Activated CD4-positive, alpha-beta T cell treated with anti-CD3 and anti-CD28 coated beads, Interleukin-2, amount 50 U/mL, for 48 hours (primary cell): ENCODE measurements around the gene DCANP1.

ENCODE experiments used
- DNase-seq, 2 experiments: peaks; one replicate each; pipeline ENCODE4 v3.0.0-alpha.2; 2020

DCANP1 gene

DNA sequence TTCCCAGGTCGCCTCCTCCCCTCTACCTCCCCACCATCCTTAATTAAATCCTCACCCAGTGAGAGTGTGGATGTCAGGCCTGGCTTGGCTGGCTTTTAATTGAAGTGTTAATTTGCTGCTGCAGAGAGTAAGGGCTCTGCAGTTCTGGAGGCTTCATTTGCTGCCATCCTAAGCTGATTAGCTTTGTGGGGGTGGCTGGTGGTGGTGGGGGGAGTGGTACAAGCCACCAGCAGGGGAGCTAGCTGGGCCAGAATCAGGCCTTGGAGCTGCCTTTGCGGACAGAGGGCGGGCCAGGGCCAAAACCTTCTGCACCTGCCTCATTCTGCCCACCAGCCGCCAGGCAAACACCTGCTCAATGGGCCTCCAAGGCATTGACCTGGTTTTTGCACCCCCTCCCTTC lies 31.8 kb upstream of the DCANP1 start:
- DNase-seq, result no peak

DNA sequence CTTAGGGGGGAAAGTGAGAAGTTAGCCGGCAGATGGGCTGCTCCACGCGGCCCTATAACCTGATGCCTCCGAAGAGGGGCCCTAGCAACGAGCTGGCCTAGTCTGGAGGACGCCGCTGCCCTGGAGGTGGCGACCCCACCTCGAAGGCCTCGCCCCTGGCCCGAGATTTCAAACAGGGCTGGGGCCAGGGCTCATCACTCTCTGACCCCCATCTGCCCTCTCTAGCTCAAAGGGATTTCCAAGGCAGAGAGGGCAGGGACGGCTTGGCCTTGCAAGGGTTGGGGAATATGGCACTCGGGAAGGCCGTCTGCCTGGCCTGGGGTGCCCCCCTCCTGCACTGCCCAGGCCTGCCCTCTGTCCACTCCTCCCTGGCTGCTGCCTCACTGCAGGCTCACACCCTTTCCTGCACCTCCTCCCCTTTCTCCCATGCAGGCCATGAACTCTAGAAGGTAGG lies 30.5 kb upstream of the DCANP1 start:
- DNase-seq, result no peak

GRCh38 chr5:135476615-135477581 lies 29.8 kb upstream of the DCANP1 start:
- DNase-seq, result no peak

DNA sequence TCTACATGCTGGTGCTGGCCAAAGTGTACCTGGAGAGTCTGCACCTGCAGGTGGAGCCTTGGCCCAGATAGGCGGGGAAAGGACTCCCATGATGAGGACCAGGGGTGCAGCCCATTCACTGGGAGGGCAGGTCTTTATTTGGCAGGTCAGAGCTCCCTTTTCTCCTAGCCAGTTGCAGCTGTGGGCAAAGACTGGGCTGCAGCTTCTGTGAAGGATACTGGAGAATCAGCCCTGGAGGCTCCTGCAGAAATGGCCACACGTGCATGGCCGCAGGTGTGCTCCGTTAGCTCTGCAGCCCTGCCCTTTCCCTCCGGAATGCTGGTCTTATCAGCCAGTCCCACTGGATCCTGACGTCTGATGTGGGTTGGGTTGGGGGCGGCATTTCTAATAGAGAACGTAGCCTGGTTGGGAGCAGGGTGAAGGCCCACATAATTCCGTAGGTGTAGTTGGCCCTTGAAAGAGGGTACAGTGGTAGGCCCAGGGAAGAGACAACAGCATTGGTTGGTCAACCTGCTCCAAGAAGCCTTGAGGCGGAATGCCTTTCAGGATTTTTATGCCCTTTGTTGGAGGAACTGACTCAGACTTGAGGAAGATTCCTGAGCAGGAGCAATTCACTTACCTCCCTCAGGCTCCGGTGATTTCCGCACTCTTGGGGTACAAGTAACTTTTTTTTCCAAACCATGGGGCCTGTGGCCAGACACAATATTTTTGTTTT lies 27.0 kb upstream of the DCANP1 start:
- no peak for DNase-seq

DNA sequence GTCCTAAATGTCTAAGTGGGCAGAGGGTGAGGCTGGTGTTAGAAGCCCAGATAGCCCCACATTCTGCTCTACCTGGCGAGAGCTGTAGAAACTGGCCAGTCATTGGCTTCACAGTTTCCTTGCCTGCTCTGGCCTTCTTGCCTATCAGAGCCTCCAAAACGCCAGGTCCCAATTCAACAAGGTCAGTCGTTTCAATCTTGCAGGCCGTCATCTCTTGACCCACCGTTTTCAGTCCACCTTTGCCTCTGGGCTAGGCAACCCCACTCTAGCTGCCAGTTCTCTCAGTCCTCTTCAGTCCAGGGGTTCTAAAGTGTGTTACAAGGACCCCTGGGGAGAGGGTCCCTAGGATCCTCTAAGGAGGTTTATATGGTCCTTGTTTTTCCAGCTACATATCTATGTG lies 25.0 kb upstream of the DCANP1 start:
- no peak for DNase-seq

DNA sequence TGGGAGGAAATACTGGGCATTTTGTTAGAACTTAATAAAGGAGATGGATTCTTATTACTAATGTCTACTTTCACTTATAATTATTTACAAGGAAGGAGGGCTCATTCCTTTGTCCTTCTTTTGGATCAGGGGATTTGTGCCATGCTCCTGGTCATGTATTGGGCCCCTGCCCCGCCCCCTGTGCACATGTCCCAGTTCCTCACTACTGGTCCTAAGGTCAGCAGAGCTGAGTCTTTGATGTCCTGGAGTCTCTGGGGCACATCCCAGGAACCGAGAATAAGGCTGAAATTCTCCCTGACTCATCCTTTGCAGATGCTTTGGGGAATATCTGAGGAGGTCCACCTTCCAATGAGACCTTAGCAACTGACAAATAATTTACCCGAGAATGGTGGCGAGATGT lies 24.6 kb upstream of the DCANP1 start:
- no peak for DNase-seq

- DNase-seq, result no peak
Measured at GRCh38 chr5:135469911-135470310, 22.8 kb upstream of the DCANP1 start.

GRCh38 chr5:135468541-135468940 lies 21.4 kb upstream of the DCANP1 start:
- DNase-seq, result no peak

DNA sequence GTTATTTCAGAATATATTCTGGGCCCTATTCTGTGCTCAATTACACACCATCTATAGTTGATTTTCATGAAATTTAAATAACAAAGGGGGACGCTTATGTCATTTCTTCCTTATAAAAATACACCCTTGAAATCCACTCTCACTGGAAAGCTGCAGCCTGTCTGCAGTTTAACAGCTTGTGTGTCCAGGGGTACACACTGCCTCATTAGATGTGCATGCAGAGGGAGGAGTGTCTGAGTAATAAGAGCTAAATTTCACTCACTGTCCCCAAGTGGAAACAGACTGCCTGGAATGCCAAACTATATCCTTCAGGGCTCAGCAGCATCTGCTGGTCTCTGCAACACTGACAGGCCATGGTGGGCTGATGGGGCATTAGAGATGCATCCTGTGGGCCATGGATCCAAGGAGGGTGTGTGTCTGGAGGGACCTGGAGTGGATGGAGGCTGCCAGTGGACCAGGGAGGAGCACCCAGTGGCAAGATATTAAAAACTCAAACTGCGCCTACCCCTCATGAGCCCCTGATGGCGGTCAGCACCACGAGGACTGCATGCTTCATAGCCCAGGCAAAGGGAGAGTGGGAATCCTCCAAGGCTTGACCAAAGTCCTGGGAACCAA lies 20.8 kb upstream of the DCANP1 start:
- DNase-seq, result no peak

- no peak for DNase-seq
Measured at GRCh38 chr5:135467051-135467625, 20.0 kb upstream of the DCANP1 start.

DNA sequence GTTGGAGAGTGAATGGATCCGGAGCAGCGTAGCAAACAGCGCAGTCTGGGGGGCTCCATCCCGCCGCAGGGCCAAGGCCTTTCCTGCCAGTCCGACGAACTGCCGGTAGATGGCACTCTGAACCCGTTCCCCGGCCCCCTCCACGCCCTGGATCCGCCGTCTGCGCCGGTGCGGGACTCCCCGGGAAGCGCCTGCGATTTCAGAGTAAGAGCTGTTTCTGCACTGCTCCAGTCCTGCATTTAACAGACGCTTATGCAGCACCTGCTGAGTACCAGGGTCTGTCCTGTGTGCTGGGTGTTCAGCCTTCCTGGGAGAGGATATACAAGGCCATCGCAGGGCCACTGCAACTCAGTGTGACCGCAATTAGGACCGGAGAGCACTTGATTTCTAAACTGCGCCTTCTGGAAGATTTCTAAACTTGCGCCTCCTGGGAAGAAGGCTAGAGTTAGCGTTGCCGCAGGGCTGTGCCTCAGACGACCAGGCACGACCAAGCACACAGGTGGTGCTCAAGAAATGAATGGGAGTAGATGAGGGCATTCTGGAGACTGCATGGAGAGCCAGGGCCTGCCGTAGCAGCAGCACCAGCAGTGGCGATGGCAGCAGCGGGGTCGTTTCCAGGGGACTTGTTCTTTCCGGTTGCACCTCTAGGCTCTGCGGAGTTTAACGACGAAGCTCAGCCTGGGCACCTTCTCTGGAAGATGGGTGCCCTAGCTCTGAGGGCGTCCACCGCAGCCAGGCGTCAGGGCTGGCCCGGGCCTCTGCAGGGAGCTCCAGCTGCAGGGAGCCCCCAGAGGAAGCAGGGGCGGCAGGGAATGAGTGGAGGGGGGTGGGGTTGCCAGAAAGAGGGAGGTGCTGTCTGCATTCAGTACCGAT lies 19.3 kb upstream of the DCANP1 start:
- peak; percentile 75 to 81 for DNase-seq

DNA sequence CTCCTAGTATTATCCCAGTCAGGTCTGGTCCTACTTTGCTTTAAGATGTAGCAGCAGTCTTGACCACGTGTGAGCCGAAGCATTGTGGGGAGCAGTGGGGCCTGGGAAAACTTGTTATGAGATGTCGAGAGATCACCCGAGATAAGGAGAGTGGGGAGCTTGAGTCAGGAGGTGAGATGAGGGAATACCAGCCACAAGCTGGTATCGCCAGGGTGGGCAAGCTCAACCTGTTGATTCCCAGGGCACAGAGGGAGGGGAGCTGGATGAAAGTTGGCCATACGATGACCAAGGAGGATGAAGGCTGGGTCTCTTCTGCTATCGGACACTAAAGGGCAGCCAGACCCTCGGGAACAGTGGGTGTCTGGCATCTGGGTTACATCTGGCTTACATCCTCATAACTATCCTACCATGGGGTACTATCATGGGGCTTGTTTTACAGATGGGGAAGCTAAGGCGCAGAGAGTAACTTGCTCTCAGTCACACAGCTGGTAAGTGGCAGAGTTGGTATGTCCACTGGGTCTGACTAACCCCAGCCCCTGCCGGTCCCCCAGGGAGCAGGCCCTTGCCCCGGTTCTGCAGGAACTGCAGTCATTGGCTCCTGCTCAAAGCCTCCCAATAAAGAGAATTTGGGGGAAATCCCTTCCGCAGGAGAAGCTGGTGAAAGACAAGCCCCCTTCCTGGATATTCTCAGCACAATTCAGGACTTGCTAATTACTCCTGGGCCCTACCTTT lies 18.4 kb upstream of the DCANP1 start:
- no peak for DNase-seq

GRCh38 chr5:135462304-135462703 lies 15.2 kb upstream of the DCANP1 start:
- peak; percentile 52 to 57 for DNase-seq

DNA sequence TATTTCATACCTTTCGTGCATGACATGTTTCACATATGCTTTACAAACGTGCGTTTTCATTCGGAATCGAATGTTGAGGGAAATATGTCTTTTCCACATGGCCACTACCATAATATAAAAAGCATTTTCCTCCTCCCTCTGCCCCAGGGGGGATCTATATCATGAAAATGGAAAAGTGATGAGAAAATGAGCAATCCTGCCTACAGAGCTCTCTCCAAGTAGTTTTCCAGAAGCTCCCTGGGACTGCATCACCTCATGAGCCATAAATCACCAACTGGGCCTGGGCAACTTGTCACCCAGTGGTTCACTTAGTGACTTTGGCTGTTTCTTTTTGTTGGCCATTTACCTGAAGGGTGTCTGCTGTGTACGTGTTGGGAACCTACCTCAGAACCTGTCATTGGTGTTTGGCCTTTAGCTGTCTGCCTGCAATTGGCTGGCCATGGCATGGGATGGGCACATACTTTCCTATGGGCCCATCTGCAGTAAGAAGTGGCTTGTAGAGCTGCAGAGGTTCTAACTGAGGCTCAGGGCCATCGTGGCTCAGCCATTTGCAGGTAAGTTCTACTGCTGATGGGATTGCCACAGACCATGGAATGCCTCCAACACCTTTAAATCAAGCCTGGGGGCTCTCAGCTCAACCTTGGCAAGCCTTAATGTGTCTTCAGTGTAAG lies 14.5 kb upstream of the DCANP1 start:
- no peak for DNase-seq

- no peak for DNase-seq
Measured at GRCh38 chr5:135460246-135461033, 13.3 kb upstream of the DCANP1 start.

DNA sequence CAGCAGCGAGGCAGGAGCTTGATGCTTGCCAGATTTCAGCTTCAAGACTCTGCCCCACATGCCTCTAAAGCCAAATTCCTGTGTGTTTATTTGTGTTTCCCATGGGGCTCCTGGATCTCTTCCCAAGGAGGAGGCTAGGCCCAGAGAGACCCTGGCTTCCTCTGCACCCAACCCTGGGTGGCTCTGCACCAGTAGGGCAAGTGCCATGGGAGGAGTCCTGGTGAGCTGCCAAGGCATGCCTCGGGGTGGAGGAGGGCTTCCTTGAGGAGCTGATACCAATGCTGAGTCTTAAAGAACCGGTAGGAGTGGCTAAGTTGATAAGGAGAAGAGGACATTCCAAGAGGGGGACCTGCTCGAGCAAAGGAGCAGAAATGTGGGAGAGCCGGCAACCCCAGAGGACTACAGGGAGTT lies 11.8 kb upstream of the DCANP1 start:
- no peak for DNase-seq

GRCh38 chr5:135458356-135458755 lies 11.2 kb upstream of the DCANP1 start:
- DNase-seq, result no peak

DNA sequence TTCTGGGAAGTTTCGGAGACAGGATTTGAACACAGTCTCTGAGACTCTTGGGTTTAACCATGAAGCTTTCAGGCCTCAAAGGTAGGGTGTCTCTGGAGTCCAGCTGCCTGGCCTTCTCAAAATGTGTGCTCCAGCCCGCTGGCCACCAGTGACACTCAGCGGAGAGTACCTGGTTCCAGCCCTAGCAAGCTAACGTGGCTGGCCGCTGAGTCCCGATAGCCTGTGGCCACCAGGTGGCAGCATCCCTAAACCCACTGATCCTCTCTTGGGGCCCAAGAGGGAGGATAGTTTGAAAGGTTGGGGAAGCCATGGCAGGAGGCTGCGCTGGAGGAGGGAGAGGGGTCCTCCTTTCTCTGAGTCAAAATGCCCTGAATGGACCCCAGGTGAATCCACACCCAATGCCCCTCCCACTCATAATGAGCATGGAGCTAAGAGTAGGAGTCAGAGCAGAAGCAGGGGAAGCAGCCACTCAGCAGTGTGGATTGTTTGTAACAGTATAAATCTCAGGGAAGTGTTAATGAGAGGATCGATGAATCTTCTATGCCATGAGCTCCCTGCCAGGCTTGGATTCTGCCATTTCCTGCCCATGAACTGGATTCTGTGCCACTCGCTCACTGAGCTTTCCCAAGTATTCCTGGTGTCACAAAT lies 10.4 kb upstream of the DCANP1 start:
- DNase-seq, result peak; percentile 67 to 73
